NCI-H2227 (cell line): ENCODE data around the gene ITGAV.
A peak's percentile ranks its signal among the peaks of the same experiment; 100 is the strongest.
"Not testable (repeated sequence)": the region's sequence is repeated elsewhere in the genome, so short reads cannot be mapped to it uniquely, and the experiment has no call there.

Experiments used
- DNase-seq: peaks from one replicate; lab custom pipeline; 2025; ENCODE audit not compliant: unreplicated experiment; lab: John Stamatoyannopoulos, UW

The ITGAV gene

DNA sequence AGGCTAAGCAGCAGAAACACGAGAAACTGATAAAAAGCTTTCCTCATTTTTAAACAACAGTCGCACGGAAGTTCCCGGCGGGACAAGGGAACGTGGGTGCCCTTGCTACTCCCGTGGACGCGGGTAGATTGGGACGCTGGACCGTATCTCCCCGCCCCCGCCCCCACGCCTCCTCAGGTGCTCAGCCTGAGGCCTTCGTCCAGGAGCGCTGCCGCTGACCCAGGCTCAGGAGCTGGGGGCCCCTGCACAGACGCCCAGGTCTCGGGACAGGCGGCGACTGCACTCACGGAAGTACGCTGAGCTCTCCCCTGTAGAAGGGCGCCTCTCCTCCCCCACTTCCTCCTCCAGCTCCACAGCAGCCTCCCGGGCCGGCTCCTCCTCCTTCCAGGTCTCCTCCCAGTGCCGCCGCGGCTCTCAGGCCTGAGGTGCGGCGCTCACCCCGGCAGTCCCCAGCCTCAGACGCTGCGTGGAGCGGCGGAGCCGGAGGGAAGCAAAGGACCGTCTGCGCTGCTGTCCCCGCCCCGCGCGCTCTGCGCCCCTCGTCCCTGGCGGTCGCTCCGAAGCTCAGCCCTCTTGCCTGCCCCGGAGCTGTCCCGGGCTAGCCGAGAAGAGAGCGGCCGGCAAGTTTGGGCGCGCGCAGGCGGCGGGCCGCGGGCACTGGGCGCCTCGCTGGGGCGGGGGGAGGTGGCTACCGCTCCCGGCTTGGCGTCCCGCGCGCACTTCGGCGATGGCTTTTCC, at the start of gene ITGAV:
Gene ITGAV, plus strand, starts transcription at position 445 of the 738 bp plus-strand sequence. Its CDS starts 283 bp downstream, at position 728.
- DNase-seq: peak; percentile 95

DNA sequence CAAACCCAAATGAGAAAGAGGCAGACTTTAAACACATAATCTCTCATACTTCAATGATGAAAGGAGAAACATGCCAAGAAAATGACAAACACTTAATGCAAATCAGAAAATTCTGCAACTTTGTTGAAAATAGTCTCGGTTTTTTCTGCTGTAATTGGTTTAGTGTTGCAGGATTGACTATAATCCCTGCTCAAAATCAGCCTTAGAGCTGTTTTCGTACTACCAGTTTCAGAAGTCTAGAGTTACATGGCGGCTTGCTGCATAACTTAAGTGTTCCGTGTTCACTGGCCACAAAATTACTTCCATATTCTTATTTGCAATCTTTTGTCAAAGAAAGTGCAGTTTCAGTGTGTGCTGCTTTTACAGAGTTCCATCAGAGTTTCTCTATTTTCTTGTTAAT, 48.9 kb upstream of the ITGAV start:
- DNase-seq: no peak

DNA sequence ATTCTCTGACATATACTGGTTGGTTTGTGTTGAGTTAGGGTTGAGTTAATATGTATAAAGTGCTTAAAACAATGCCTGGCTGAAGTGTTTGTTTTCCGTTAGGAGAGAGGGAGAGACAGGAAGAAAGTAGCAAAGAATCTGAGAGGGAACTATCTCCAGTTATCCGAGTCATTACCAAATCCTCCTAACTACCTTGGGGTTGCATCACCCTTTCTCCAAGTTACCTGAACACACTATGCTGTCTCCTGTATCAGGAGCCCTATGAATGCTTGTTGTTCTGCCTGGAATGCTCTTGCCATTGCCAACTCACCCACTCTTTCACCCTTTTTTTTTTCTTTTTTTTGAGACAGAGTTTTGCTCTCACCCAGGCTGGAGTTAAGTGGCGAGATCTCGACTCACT, 47.9 kb upstream of the ITGAV start:
- no peak for DNase-seq

DNA sequence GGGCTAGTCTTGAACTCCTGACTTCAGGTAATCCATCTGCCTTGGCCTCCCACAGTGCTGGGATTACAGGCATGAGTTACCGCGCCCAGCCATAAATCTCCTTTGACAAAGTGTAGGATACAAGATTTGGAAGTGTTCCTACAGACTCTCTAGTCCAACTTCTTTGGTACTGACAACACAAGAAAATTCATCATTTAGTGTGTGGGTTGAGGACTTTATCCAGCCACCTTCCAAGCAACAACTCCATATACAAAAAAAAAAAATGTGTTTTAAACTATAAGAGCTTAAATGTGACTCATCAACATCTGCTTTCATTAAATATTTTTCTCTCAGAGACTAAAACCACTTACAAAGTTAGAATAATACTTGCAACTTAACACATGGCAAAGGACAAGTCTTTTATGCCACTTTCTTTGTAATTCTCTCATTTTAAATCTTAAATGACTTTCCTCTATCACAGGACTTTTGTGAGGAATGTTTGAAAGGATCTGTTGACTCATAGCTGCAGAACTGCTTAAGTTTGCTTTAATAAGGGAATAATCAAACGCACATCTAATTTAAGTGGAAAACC, 46.2 kb upstream of the ITGAV start:
- no peak for DNase-seq

DNA sequence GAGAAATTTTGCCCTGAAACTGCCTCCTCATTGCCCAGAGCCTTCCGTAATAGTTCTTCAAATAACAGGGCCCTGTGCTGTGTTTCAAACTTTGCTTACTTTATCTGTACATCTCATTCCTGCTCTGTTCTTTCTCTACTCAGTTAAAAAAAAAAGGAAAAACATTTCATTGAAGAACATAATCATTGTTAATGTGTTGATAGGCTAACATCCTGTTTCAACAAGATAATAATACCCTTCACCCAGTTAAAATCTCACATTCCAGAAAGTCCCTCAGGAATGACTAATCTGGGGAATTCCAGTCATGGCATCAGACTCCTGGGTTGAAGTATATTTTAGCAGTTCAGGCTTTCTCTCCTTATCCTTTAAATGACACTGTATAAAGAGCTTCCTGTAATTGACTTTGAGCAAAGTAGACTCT, 45.6 kb upstream of the ITGAV start:
- DNase-seq: peak; percentile 10

DNA sequence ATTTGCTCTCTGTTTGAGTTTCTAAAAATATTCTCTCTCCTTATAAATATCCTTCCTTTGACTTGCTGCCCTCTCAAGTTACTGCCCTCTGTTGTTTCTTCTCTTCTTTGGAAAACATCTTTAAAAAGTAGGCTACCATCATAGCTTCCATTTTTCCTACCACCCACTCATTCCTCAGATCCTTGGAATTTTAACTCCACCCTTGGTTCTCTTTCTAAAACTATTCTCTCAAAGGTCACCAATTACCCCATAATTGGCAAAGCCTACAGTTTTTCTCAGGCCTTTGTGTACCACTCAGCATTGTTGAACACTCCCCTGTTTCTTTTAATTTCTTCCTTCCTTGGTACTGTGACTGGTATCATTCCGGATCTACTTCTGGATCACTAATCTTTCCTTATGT, 43.0 kb upstream of the ITGAV start:
- DNase-seq: no peak

DNA sequence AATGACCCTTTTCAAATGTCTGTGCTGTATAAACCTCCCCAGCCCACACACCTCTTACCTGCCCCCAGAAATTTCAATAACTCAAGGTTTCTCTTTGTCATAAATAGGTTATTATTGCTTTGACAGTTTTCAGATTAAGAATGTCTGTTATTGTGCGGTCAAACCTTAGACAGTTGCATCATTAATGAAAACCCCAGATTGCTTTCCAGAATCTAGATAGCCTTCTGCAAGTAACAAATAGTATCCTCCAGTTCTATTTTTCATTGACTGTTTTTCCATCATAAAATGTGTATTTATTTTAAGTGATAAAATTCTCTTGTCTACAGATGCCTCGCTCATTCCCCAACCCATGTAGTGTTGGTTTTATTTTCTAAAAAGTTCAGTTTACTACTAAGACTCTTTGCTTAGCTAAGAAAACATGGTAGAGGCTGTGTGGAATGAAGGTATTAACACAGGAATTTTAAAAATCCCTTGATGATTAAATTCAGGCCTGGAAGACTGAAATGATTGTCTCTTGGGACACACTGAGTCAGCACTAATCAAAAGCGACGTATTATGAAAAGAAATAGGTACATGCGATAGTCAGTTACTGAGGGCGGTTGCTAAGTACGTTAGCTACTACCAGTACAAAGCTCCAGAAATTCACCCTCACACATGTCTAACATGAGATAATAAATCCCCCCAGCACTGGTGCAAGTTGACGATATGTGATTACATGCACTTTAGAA, 38.4 kb upstream of the ITGAV start:
- no peak for DNase-seq

DNA sequence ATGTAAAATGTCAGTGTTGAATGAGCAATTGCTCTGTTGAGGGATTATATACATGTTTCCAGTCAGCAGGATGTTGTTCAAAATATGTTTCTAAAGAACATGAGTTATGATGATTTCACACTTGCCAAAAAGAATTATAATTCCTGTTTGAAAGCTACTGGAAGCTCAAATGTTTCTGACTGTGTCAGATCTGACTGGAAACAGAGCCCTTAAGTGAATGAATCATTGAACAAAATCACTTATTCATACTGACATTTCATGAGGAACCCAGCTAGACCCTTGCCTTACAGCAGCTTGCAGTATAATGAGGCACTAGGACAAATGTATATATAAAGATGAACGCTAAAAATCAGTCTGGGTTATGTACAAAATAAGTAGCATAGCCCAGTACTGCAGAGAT, 35.4 kb upstream of the ITGAV start:
- DNase-seq: no peak

DNA sequence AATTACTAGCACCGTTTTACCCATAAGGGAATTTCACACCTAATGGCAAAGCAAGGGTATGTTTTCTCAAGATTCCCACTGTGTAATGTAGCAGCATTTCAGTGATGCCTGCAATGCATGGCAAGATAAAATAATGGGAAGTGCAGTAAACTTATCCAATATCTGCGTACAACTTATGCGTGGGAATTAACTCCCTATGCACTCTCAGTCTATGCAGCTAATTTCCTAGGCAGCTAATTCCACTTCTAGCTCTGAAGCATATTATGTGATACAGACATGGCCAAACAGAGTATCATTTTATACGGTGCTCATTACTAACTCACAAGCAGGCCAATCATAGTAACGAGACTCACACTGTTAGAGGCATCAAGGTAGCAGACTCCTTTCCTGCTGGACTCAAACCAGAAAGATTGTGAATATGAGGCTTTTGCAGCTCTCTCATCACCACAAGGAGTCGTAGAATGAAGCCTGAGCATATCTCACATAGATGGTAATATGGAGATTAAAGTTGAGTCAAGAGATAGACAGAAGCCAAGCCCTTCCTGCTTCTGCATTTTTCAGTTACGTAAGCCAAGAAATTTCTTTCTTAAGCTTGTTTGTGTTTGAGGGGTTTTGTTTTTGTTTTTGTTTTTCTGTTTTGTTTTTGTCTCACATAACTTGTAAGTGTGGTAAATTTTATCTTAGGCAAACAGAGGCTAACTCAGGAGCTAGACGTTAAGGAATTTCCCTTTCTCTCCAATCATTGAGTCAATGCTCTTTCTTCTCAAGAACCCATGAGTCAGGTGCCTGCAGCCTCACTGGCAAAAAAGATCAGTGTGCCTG, 34.8 kb upstream of the ITGAV start:
- DNase-seq: no peak

DNA sequence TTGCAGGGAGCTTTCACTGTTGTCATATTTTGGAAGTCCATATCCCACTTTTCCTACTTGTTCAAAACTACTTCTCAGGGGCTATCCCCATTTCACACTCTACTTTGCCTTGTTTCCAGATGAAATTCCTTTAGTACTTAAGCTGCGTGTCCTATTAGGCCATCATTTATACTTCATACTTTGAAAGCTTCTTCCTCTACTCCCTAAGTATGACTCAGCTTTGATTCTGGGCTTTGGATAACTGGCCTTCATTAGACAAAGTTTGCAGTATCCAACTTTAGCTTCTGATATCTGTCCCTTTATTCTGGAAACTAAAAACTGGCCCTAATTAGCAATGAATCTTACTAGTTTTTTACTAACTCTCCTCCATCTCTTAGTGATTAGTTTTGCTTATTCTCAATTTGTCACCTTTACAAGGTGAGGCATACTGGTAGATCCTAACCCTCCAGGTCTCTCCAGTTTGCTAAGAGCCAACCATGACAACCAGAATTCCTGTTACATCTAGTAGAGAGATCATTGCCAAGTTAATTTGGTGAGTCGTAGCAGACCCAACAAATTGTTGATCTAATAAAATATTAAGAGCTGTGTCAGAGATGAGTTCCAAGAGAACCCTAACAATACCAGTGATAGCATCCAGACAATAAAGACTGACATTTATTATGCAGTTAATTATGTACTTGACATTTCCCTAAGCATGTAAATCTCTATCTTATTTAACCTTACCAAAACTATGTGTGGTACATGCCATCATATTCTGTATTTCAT, 31.2 kb upstream of the ITGAV start:
- DNase-seq: no peak

DNA sequence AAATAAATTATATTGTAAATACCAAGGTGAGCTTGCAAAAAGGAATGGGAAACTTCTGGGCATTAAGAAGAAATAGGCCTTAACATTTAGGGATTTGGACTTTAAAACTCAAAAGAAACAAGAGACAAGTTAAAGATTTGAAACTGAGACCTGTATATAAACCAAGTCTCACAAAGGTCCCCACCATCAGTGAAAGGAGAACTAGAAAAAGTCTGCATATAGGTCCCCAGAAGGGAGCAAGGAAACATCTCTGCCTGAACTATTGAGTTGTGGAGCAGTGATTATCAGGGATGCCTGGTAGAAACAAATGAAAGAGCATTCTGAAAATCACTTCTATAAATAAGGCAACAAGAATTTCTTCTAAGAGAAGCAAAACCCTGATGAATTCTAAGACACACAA, 30.5 kb upstream of the ITGAV start:
- DNase-seq: no peak

DNA sequence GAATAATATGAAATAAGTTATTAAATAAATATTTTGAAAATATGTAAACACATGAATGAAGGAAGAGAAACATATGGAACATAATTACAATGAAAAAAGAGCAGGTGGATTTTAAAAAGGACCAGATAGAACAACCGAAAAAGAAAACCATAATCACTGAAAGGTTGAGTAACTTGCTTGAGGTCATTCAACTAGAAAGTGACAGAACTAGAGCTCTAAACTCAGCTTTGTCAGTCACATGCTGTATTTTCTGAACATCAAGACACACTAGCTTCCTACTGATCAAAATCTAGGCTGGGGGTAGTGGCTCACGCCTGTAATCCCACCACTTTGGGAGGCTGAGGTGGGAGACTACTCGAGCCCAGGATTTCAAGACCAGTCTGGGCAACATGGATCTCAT, 30.0 kb upstream of the ITGAV start:
- no peak for DNase-seq

DNA sequence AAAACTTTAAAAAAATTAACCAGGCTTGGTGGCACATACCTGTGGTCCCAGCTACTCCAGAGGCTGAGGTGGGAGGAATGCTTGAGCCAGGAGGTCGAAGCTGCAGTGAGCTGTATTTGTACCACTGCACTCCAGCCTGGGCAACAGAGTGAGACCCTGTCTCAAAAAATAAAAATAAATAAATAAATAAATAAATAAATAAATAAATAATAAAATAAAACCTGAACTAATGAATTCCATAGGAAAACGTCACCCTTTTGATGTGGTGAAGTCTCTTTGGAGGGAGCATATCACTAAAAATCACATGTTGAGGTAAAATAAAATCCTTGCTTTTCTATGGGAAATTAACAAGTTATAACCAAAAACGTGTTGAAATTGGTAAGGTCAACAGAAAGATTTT, 29.6 kb upstream of the ITGAV start:
- no peak for DNase-seq

DNA sequence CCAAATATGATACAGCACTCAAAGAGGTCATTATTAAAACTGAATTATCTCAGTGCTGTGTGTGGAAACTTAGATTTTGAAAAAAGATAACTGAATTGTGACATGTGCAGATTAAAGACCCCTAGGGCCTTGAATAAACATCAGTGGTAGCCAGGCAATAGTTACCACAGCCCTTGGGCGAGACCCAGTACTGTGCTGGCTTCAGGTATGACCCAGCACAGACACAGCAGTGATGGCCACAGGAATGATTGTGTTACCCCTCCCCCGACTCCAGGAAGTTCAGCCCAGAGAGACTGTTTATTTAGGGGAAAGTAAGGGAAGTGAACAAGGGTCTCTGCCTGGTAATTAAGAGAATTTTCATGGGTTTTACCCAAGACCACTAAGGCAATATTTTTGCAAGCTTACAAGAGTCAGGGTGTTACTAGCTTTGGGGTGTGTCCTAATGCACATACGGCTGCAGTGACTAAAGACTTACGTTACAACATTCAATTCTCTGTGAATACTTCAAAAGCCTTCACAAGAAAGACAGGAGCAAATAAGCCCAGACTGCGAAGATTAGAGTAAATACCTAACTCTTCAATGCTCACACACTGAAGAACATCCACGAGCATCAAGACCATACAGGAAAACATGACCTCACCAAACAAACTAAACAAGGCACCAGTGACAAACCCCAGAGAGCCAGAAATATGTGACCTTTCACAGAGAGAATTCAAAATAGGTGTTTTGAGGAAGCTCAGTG, 28.2 kb upstream of the ITGAV start:
- no peak for DNase-seq

DNA sequence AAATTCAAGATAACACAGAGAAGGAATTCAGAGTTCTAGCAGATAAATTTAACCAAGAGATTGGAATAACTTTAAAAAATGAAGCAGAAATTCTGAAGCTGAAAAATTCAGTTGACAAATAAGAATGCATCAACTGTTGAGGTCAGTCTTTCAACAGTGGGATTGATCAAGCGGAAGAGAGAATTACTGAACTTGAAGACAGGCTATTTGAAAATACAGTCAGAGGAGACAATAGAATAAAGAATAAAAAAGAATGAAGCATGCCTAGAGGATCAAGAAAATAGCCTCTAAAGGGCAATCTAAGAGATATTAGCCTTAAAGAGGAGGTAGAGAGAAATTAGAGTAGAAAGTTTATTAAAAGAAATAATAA, 27.7 kb upstream of the ITGAV start:
- no peak for DNase-seq

DNA sequence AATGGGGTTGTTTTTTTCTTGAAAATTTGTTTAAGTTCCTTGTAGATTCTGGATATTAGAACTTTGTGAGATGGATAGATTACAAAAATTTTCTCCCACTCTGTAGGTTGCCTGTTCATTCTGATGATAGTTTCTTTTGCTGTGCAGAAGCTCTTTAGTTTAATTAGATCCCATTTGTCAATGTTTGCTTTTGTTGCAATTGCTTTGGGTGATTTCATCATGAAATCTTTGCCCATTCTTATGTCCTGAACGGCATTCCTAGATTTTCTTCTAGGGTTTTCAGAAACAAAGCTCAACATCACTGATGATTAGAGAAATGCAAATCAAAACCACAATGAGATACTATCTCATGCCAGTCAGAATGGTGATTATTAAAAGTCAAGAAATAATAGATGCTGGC, 21.3 kb upstream of the ITGAV start:
- DNase-seq: not testable (repeated sequence)

DNA sequence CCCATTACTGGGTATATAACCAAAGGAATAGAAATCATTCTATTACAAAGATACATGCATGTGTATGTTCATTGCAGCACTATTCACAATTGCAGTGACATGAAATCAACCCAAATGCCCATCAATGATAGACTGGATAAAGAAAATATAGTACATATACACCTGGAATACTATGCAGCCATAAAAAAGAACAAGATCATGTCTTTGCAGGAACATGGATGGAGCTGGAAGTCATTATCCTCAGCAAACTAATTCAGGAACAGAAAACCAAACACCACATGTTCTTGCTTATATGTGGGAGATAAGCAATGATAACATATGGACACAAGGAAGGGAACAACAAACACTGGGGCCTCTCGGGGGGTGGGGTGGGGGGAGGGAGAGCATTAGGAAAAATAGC, 20.7 kb upstream of the ITGAV start:
- DNase-seq: not testable (repeated sequence)

DNA sequence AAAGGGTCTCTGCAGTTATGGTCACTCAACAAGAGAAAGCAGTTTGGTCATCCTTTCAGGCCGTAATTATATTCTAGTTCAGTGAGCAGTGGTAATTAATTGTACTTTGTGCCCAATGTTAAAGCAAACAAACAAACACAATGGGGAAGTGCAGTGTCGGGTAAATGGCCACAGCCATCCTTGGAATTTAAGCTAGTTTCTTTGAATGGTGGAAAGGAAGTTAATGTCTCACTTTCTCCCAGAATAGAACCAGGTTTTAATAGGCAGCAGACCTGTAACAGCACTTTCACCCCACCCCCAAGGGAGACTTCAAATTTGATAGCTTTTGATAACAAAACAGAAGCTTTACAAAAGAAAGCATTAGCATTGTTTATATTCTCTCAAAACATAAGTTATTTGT, 20.0 kb upstream of the ITGAV start:
- DNase-seq: no peak

DNA sequence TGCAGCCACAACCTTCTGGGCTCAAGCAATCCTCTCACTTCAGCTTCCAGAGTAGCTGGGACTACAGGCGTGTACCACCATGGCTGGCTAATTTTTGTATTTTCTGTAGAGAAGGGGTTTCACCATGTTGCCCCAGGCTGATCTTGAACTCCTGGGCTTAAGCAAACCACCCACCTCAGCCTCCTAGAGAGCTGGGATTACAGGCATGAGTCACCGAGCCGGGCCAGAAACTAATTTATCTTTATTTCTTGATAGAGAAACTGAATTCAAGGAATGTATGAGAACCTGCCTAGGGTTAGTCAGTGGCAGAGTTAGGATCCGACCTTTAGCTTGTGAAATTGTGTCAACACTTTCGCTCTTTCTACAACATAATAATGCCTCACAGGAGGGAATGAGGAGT, 19.3 kb upstream of the ITGAV start:
- no peak for DNase-seq

DNA sequence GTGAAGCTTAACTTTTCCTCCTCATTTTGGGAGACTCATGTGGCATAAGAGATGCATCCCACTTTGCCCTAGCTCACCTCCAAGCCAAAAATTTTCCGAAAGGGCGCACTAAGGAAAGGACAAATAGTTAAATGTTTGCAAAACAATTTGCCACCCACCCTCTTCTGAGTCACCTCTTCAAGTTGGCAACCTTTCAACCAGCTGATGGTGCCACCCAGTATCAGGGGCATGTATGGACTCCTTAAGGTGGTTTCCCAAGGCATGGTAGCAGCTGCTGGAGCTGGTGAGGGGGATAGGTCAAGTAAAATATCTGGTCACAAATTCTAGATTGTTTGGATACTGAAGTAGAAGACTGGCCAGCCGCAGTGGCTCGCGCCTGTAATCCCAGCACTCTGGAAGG, 17.2 kb upstream of the ITGAV start:
- no peak for DNase-seq
